A673 (cell line): ENCODE data around the gene DLX5.

Experiments
- EZH2 ChIP-seq: fragments of 200-600 bp; sonication (generic); IDR thresholded peaks from 2 replicates; pipeline ENCODE4 v1.6.1; 2017; ENCODE audit warnings: borderline replicate concordance, low read depth, mild to moderate bottlenecking, mixed read lengths, antibody characterized with exemption, low read length; ENCODE audit not compliant: poor library complexity, severe bottlenecking
- TF ChIP-seq, protein P1 (sequence below): fragments of 300-800, 200-600 bp; sonication (generic); conservative IDR thresholded peaks from 2 replicates; pipeline ENCODE4 v1.5.1; 2017; ENCODE audit warnings: low read depth, mild to moderate bottlenecking, antibody characterized with exemption, low read length, moderate library complexity, mixed read lengths

DNA sequence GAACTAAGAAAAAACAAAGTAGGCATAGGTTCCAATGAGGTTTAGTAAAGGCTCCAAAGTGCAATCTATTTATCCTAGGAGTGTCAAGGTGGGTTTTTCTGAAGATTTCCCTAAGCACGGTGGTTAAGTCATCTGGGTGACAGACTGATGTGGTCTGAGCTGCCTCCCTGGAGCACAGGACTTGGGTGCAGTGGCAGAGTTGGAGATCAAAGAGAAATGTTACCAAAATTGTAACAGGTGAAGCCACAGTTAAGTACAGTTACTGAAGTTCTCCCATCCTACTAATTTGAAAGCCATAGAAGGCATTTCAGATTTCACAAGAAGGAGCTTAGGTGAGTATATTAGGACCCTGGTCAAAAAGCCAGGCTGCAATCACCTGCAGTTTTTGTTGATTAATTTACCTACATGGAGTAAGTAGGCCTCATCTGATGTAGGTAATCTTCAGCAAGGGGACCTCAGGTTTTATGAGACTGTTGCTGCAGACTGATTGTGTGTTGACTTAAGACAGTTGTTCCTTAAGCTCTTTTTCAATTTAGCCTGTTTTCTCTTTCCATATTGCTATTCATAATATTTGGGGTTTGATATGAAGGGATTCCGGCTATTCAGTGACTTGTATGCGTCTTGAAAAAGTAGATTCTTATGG is 16.2 kb downstream of the DLX5 start:
- TF ChIP-seq, protein P1, sequence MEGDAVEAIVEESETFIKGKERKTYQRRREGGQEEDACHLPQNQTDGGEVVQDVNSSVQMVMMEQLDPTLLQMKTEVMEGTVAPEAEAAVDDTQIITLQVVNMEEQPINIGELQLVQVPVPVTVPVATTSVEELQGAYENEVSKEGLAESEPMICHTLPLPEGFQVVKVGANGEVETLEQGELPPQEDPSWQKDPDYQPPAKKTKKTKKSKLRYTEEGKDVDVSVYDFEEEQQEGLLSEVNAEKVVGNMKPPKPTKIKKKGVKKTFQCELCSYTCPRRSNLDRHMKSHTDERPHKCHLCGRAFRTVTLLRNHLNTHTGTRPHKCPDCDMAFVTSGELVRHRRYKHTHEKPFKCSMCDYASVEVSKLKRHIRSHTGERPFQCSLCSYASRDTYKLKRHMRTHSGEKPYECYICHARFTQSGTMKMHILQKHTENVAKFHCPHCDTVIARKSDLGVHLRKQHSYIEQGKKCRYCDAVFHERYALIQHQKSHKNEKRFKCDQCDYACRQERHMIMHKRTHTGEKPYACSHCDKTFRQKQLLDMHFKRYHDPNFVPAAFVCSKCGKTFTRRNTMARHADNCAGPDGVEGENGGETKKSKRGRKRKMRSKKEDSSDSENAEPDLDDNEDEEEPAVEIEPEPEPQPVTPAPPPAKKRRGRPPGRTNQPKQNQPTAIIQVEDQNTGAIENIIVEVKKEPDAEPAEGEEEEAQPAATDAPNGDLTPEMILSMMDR: no peak
- TF ChIP-seq EZH2: no peak
